ENCODE results near the gene SORCS2. TPM values are rescaled to one million over a fixed set of nuclear protein-coding genes. Genes with fewer than 3 reads are reported as not detected.

Gene SORCS2
- total RNA-seq, 2 experiments from 2014 or later, result 0.07 to 0.15 TPM

GRCh38 chr4:7348946-7349900, 156.9 kb downstream of the SORCS2 start:
- Mint-ChIP-seq H3K27me3 (ENCODE audit: low read depth) (no peaks in the 10 kb centered on the region), H3K4me1 (ENCODE audit: low read depth) (no peaks in the 10 kb centered on the region), H3K9me3 (peaks cover 16% of the 10 kb centered on the region), H3K27ac (no peak overlapping the region), H3K4me3 (no peak overlapping the region), H3K36me3 (ENCODE audit: low read depth) (no peaks in the 10 kb centered on the region)
- no peak for DNase-seq
- intact Hi-C loops (cut with micrococcal nuclease), result no loop called here
- CTCF ChIA-PET, result no interaction called here

- CTCF ChIA-PET, result no interaction called here
- intact Hi-C loops (cut with micrococcal nuclease), result no loop called here
- no peaks in the 10 kb centered on the region for H3K4me1 Mint-ChIP-seq (ENCODE audit: low read depth)
Measured at GRCh38 chr4:7350396-7350795, 158.1 kb downstream of the SORCS2 start.

GRCh38 chr4:7351014-7351413, 158.7 kb downstream of the SORCS2 start:
- Mint-ChIP-seq H3K9me3 (peaks cover 10% of the 10 kb centered on the region), H3K27me3 (ENCODE audit: low read depth) (no peaks in the 10 kb centered on the region), H3K4me3 (no peak overlapping the region), H3K36me3 (ENCODE audit: low read depth) (no peaks in the 10 kb centered on the region), H3K4me1 (ENCODE audit: low read depth) (no peaks in the 10 kb centered on the region), H3K27ac (no peak overlapping the region)
- no peak for DNase-seq
- CTCF ChIA-PET, result no interaction called here
- intact Hi-C loops (cut with micrococcal nuclease), result no loop called here

More at GRCh38 chr4:7350396-7350795, 158.1 kb downstream of the SORCS2 start:
- peaks cover 16% of the 10 kb centered on the region for H3K9me3 Mint-ChIP-seq
- no peak for DNase-seq
- no peak overlapping the region for H3K27ac Mint-ChIP-seq
- H3K4me3 Mint-ChIP-seq, result no peak overlapping the region
- H3K27me3 Mint-ChIP-seq (ENCODE audit: low read depth), result no peaks in the 10 kb centered on the region
- no peaks in the 10 kb centered on the region for H3K36me3 Mint-ChIP-seq (ENCODE audit: low read depth)

- Mint-ChIP-seq H3K27me3 (ENCODE audit: low read depth) (no peaks in the 10 kb centered on the region), H3K4me3 (no peak overlapping the region), H3K4me1 (ENCODE audit: low read depth) (no peaks in the 10 kb centered on the region), H3K27ac (no peak overlapping the region), H3K9me3 (peaks cover 5% of the 10 kb centered on the region), H3K36me3 (ENCODE audit: low read depth) (no peaks in the 10 kb centered on the region)
- DNase-seq, result no peak
- intact Hi-C loops (cut with micrococcal nuclease), result no loop called here
- CTCF ChIA-PET, result no interaction called here
Measured at GRCh38 chr4:7352486-7352885, 160.1 kb downstream of the SORCS2 start.

- no peaks in the 10 kb centered on the region for H3K27me3 Mint-ChIP-seq (ENCODE audit: low read depth)
- H3K9me3 Mint-ChIP-seq, result no peaks in the 10 kb centered on the region
- H3K4me3 Mint-ChIP-seq, result no peak overlapping the region
- intact Hi-C loops (cut with micrococcal nuclease), result no loop called here
- H3K27ac Mint-ChIP-seq, result no peak overlapping the region
- no peaks in the 10 kb centered on the region for H3K4me1 Mint-ChIP-seq (ENCODE audit: low read depth)
- CTCF ChIA-PET, result no interaction called here
- DNase-seq, result no peak
- no peaks in the 10 kb centered on the region for H3K36me3 Mint-ChIP-seq (ENCODE audit: low read depth)
Measured at GRCh38 chr4:7353046-7353790, 160.9 kb downstream of the SORCS2 start.

GRCh38 chr4:7353846-7354610, 161.7 kb downstream of the SORCS2 start:
- CTCF ChIA-PET, result interaction anchor here (0.6 kb wide), 1 partner anchor 101 kb away, joined by 3 read pairs; no protein-coding TSS in a partner anchor
- H3K4me1 Mint-ChIP-seq (ENCODE audit: low read depth), result no peaks in the 10 kb centered on the region
- no peaks in the 10 kb centered on the region for H3K27me3 Mint-ChIP-seq (ENCODE audit: low read depth)
- no peaks in the 10 kb centered on the region for H3K9me3 Mint-ChIP-seq
- intact Hi-C loops (cut with micrococcal nuclease), result no loop called here
- H3K4me3 Mint-ChIP-seq, result no peak overlapping the region
- no peak overlapping the region for H3K27ac Mint-ChIP-seq
- DNase-seq, result no peak
- no peaks in the 10 kb centered on the region for H3K36me3 Mint-ChIP-seq (ENCODE audit: low read depth)

GRCh38 chr4:7354927-7355326, 162.6 kb downstream of the SORCS2 start:
- Mint-ChIP-seq H3K27me3 (ENCODE audit: low read depth) (no peaks in the 10 kb centered on the region), H3K4me3 (no peak overlapping the region), H3K27ac (no peak overlapping the region), H3K9me3 (no peaks in the 10 kb centered on the region), H3K36me3 (ENCODE audit: low read depth) (no peaks in the 10 kb centered on the region), H3K4me1 (ENCODE audit: low read depth) (no peaks in the 10 kb centered on the region)
- no peak for DNase-seq
- CTCF ChIA-PET, result no interaction called here
- intact Hi-C loops (cut with micrococcal nuclease), result no loop called here

GRCh38 chr4:7355795-7356194, 163.5 kb downstream of the SORCS2 start:
- intact Hi-C loops (cut with micrococcal nuclease), result no loop called here
- Mint-ChIP-seq H3K36me3 (ENCODE audit: low read depth) (no peaks in the 10 kb centered on the region), H3K4me3 (no peak overlapping the region), H3K9me3 (no peaks in the 10 kb centered on the region), H3K27me3 (ENCODE audit: low read depth) (no peaks in the 10 kb centered on the region), H3K4me1 (ENCODE audit: low read depth) (no peaks in the 10 kb centered on the region), H3K27ac (no peak overlapping the region)
- DNase-seq, result no peak
- CTCF ChIA-PET, result no interaction called here

- Mint-ChIP-seq H3K4me3 (no peak overlapping the region), H3K27ac (no peak overlapping the region), H3K9me3 (no peaks in the 10 kb centered on the region), H3K27me3 (ENCODE audit: low read depth) (no peaks in the 10 kb centered on the region), H3K4me1 (ENCODE audit: low read depth) (no peaks in the 10 kb centered on the region), H3K36me3 (ENCODE audit: low read depth) (no peaks in the 10 kb centered on the region)
- DNase-seq, result no peak
- CTCF ChIA-PET, result no interaction called here
- intact Hi-C loops (cut with micrococcal nuclease), result no loop called here
Measured at GRCh38 chr4:7356667-7357310, 164.5 kb downstream of the SORCS2 start.

GRCh38 chr4:7357323-7357722, 165.0 kb downstream of the SORCS2 start:
- CTCF ChIA-PET, result no interaction called here
- Mint-ChIP-seq H3K27me3 (ENCODE audit: low read depth) (no peaks in the 10 kb centered on the region), H3K4me1 (ENCODE audit: low read depth) (no peaks in the 10 kb centered on the region), H3K4me3 (no peak overlapping the region), H3K27ac (no peak overlapping the region), H3K9me3 (no peaks in the 10 kb centered on the region), H3K36me3 (ENCODE audit: low read depth) (no peaks in the 10 kb centered on the region)
- no peak for DNase-seq
- intact Hi-C loops (cut with micrococcal nuclease), result no loop called here

GRCh38 chr4:7358100-7358735, 165.9 kb downstream of the SORCS2 start:
- Mint-ChIP-seq H3K27me3 (ENCODE audit: low read depth) (no peaks in the 10 kb centered on the region), H3K9me3 (no peaks in the 10 kb centered on the region), H3K4me1 (ENCODE audit: low read depth) (no peaks in the 10 kb centered on the region), H3K27ac (no peak overlapping the region), H3K36me3 (ENCODE audit: low read depth) (no peaks in the 10 kb centered on the region), H3K4me3 (no peak overlapping the region)
- CTCF ChIA-PET, result interaction anchor here (1.6 kb wide), 1 partner anchor 22 kb away, joined by 7 read pairs; no protein-coding TSS in a partner anchor
- DNase-seq, result no peak
- intact Hi-C loops (cut with micrococcal nuclease), result no loop called here
